Measurements from ENCODE around the gene GPSM3. TPM values are rescaled to one million over a fixed set of nuclear protein-coding genes. Genes with fewer than 3 reads are reported as not detected.

Gene GPSM3
- total and polyA plus RNA-seq, 2 donors (not counting 1 experiment from before 2014, with no cell fraction given), result 194 to 299 TPM

DNA sequence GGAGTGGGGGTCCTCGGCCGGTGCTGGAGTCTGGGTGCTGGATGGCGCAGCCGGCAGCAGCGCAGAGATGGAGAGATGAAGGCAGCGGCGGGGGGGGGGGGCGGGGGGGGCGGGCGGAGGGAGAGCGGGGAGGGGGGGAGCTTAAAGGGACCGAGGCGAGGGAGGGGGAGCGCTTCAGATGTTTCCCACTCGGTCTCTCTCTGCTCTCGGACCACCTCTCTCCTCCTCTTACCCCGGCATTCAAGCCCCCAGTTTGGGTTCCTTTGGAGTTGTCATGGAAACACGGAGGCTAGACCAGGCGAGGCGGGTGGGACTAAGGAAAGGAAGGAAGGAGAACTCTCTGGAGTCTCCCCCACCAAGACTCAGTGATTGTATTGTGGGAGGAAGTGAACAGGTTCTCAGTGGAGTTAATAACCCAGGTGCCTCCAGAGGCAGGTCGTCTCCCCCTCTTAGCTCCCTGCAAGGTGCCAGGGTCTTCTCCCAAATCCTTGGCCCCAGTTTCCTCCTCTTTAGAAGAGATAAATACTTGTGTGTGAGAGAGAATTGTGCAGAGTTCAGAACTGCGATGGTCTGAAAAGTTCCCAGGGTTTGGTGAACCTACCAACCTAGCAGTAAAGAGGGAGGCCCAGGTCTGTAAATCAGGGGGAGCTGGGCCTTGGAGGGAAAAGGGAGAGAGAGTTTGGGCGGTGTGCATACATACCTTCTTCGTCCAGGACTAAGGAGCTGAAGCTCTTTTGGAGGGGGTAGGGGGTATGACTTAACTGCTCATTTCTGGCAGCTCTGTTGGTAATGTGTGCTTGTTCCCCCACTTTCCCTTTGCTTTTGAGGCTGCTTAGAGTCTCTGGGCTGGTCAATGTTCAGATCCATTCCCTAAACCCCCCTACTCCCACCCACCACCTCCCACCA is 40.3 kb downstream of the GPSM3 start, which contains the start of gene PRRT1:
TSS of gene PRRT1 (minus strand) at position 77 of the 906 bp plus-strand sequence. CDS start 112 bp downstream, outside the sequence.
- Mint-ChIP-seq H3K4me1 (peaks cover 57% of the 10 kb centered on the region), H3K27me3 (peaks cover 52% of the 10 kb centered on the region), H3K4me3 (peak within 1 kb of the TSS; percentile 99), H3K9me3 (ENCODE audit: insufficient read depth) (no peaks in the 10 kb centered on the region), H3K27ac (peak within 1 kb of the TSS; percentile 56)
- no peaks in the 10 kb centered on the region for H3K79me2 ChIP-seq (ENCODE audit: control insufficient read depth, insufficient read depth, low read length)
- 71% methylated on average over 2 of the region's 24 CpGs for WGBS (ENCODE audit: insufficient coverage)
- H3K36me3 ChIP-seq (replicated peaks in 1 of 2; ENCODE audit: control extremely low read depth in 1 of 2, control insufficient read depth in 1 of 2, extremely low read depth in 1 of 2, insufficient read depth in 2 of 2, low read length in 1 of 2), result no peaks in the 10 kb centered on the region
- peaks cover 0 to 16% (median 3%) of the 10 kb centered on the region in 3 donors for H3K9me3 ChIP-seq (ENCODE audit: control extremely low read depth in 1 of 3, control insufficient read depth in 2 of 3, insufficient read depth in 1 of 3, low read length in 2 of 3)
- ATAC-seq (ENCODE audit: low read depth) (no peak), DNase-seq (no peak)
- H4K20me1 ChIP-seq (ENCODE audit: control insufficient read depth, insufficient read depth, low read length, poor library complexity, severe bottlenecking), result no peaks in the 10 kb centered on the region
- H3K4me1 ChIP-seq (ENCODE audit: control insufficient read depth in 2 of 2, insufficient read depth in 2 of 2, low read length in 2 of 2), result peaks cover 37 to 42% of the 10 kb centered on the region in 2 donors
- H3K4me2 ChIP-seq (replicated peaks; ENCODE audit: low read depth, low read length, poor library complexity, severe bottlenecking), result no peak within 1 kb of the TSS
- no peak within 1 kb of the TSS for H3K4me3 ChIP-seq (ENCODE audit: control extremely low read depth in 1 of 5, extremely low read depth in 1 of 5, insufficient read depth in 1 of 5, low read depth in 2 of 5, low read length in 4 of 5)
- H3K9ac ChIP-seq (ENCODE audit: low read length), result no peak within 1 kb of the TSS
- H2AFZ ChIP-seq (ENCODE audit: insufficient read depth, low read depth, low read length, poor library complexity, severe bottlenecking), result no peak within 1 kb of the TSS
- no peak within 1 kb of the TSS for H3K27ac ChIP-seq (ENCODE audit: low read length in 2 of 2)
- H3K27me3 ChIP-seq (replicated peaks in 1 of 4; ENCODE audit: control extremely low read depth in 1 of 4, control insufficient read depth in 3 of 4, insufficient read depth in 4 of 4, low read length in 3 of 4), result peaks cover 0 to 71% (median 29%) of the 10 kb centered on the region in 4 experiments
- TF ChIP-seq CTCF (IDR thresholded peaks at IDR 0.05) (no peak), EZH2 (IDR thresholded peaks at IDR 0.05; ENCODE audit: borderline replicate concordance, insufficient read depth, low read depth, low read length, poor library complexity, severe bottlenecking) (no peak)
- ChIA-PET POLR2A (interaction anchor here (0.7 kb wide), 1 partner anchor 1030 kb away, joined by 3 read pairs; no protein-coding TSS in a partner anchor), CTCF (interaction anchor here (0.5 to 0.7 kb wide), 2 partner anchors 93 to 231 kb away, joined by 3 to 5 read pairs; no protein-coding TSS in a partner anchor)
- intact Hi-C loops (cut with micrococcal nuclease), result loop anchor here (10.0 kb wide), 1 partner anchor 107 kb away; no protein-coding TSS in a partner anchor

Measured in B cell (primary cell).